Endodermal cell (in vitro differentiated cells): Measurements from ENCODE around the gene ZNF280A. TPM values are rescaled to one million over a fixed set of nuclear protein-coding genes. Genes with fewer than 3 reads are reported as not detected.

Experiments
- DNase-seq: peaks from one replicate; pipeline ENCODE4 v3.0.0-alpha.2; 2017
- H3K27ac ChIP-seq: 2 replicates; pipeline ENCODE4 v1.5.1; 2013; ENCODE audit warnings: mild to moderate bottlenecking, low read depth, low read length, moderate library complexity
- H3K27me3 ChIP-seq: 2 replicates; pipeline ENCODE4 v1.6.1; 2013; ENCODE audit warnings: mild to moderate bottlenecking, low read length, moderate library complexity; ENCODE audit not compliant: insufficient read depth, control insufficient read depth, poor library complexity, severe bottlenecking
- H3K36me3 ChIP-seq: 2 replicates; pipeline ENCODE4 v1.7.0; 2013; ENCODE audit warnings: mild to moderate bottlenecking, low read length, moderate library complexity; ENCODE audit not compliant: control insufficient read depth, insufficient read depth
- H3K4me1 ChIP-seq: one replicate; pipeline ENCODE4 v1.7.0; 2013; ENCODE audit warnings: low read length; ENCODE audit not compliant: control insufficient read depth, insufficient read depth
- H3K4me3 ChIP-seq: 2 replicates; pipeline ENCODE4 v1.5.1; 2013; ENCODE audit warnings: mild to moderate bottlenecking, low read length, moderate library complexity
- H3K9ac ChIP-seq: 2 replicates; pipeline ENCODE4 v1.6.1; 2013; ENCODE audit warnings: mild to moderate bottlenecking, low read length, moderate library complexity; ENCODE audit not compliant: poor library complexity, severe bottlenecking; ENCODE audit errors: extremely low read depth
- H3K9me3 ChIP-seq: 2 replicates; pipeline ENCODE4 v1.6.1; 2013; ENCODE audit warnings: mild to moderate bottlenecking, low read length, moderate library complexity; ENCODE audit not compliant: control insufficient read depth
- H3K27ac Mint-ChIP-seq: 2 replicates; pipeline ENCODE4 v1.8.0; 2020; ENCODE audit warnings: mixed read lengths
- H3K27me3 Mint-ChIP-seq: 2 replicates; pipeline ENCODE4 v1.8.0; 2021; ENCODE audit warnings: mild to moderate bottlenecking, mixed read lengths; ENCODE audit not compliant: insufficient read depth
- H3K36me3 Mint-ChIP-seq: 2 replicates; pipeline ENCODE4 v1.8.0; 2020; ENCODE audit warnings: low read depth, mixed read lengths
- H3K4me1 Mint-ChIP-seq: 2 replicates; pipeline ENCODE4 v1.8.0; 2020; ENCODE audit warnings: mixed read lengths
- H3K4me3 Mint-ChIP-seq: 2 replicates; pipeline ENCODE4 v1.8.0; 2020; ENCODE audit warnings: mild to moderate bottlenecking, moderate library complexity, mixed read lengths
- H3K9me3 Mint-ChIP-seq: 2 replicates; pipeline ENCODE4 v1.8.0; 2020; ENCODE audit warnings: mild to moderate bottlenecking, mixed read lengths
- CTCF ChIP-seq: fragments of 200-600 bp; sonication (generic); conservative IDR thresholded peaks from 2 replicates; pipeline ENCODE4 v1.5.0; 2021; ENCODE audit warnings: antibody characterized with exemption, mild to moderate bottlenecking
- WGBS, 2 experiments: methylation state at CpG; one replicate each; pipeline versions ENCODE4 v1.1.5 to v1.1.7; 2013; ENCODE audit warnings: missing lambda C conversion rate in 2 of 2, mixed read lengths in 1 of 2; ENCODE audit not compliant: insufficient coverage in 1 of 2, insufficient read length in 1 of 2; 5-methylcytosine and 5-hydroxymethylcytosine counted together
- total RNA-seq, 2 donors: library from RNA; stranded (reverse); fragmentation: NEBNext Ultra II Directional in 1 of 2; extraction: Animal tissue kit (Norgen Biotek cat#: 25700) in 1 of 2; gene quantifications; 2 replicates in 1 of 2; 3 replicates in 1 of 2; pipeline ENCODE4 v1.2.1, GENCODE V29; 2021

ZNF280A gene
- total RNA-seq, 2 donors from 2014 or later, result 0.55 to 2.1 TPM

- DNase-seq, result no peak
- H3K36me3 ChIP-seq, result no peaks in the 10 kb centered on the region
- Mint-ChIP-seq H3K4me3 (no peak overlapping the region), H3K36me3 (no peaks in the 10 kb centered on the region), H3K9me3 (peaks cover 3% of the 10 kb centered on the region), H3K27me3 (peaks cover 59% of the 10 kb centered on the region), H3K4me1 (no peaks in the 10 kb centered on the region), H3K27ac (no peak overlapping the region)
- no peak overlapping the region for H3K4me3 ChIP-seq
- H3K27me3 ChIP-seq, result no peaks in the 10 kb centered on the region
- TF ChIP-seq CTCF, result no peak
- H3K27ac ChIP-seq, result no peak overlapping the region
- H3K4me1 ChIP-seq, result no peaks in the 10 kb centered on the region
- no peaks in the 10 kb centered on the region for H3K9me3 ChIP-seq
- WGBS, 2 experiments, result 79 to 80% methylated on average over 2 to 4 of the region's 4 CpGs
- H3K9ac ChIP-seq, result no peak overlapping the region
Observed at GRCh38 chr22:22526125-22526912, 6.2 kb upstream of the ZNF280A start.

- Histone ChIP-seq H3K27me3 (no peaks in the 10 kb centered on the region), H3K27ac (no peak overlapping the region), H3K9me3 (no peaks in the 10 kb centered on the region), H3K4me1 (no peaks in the 10 kb centered on the region), H3K36me3 (no peaks in the 10 kb centered on the region), H3K9ac (no peak overlapping the region), H3K4me3 (no peak overlapping the region)
- no peak overlapping the region for H3K4me3 Mint-ChIP-seq
- H3K9me3 Mint-ChIP-seq, result peaks cover 3% of the 10 kb centered on the region
- no peak overlapping the region for H3K27ac Mint-ChIP-seq
- 85 to 94% methylated on average over 5 to 6 of the region's 6 CpGs for WGBS, 2 experiments
- H3K4me1 Mint-ChIP-seq, result peaks cover 14% of the 10 kb centered on the region
- no peak for DNase-seq
- H3K36me3 Mint-ChIP-seq, result no peaks in the 10 kb centered on the region
- H3K27me3 Mint-ChIP-seq, result peaks cover 56% of the 10 kb centered on the region
- TF ChIP-seq CTCF, result no peak
Observed at GRCh38 chr22:22523494-22523893, 3.4 kb upstream of the ZNF280A start.

DNA sequence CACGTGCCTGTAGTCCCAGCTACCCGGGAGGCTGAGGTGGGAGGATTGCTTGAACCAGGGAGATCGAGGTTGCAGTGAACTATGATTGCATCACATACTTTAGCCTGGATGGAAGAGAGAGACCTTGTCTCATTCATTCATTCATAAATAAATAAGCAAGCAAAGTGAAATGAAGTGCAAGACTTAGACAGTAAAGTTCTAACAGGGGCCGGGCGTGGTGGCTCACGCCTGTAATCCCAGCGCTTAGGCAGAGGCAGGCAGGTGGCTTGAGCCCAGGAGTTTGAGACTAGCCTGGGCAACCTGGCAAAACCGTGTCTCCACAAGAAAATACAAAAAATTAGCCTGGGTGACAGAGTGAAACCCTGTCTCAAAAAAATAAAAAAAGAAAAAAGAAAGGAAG is 1.6 kb upstream of the ZNF280A start:
- Histone ChIP-seq H3K9ac (no peak overlapping the region), H3K9me3 (no peaks in the 10 kb centered on the region), H3K4me1 (no peaks in the 10 kb centered on the region), H3K36me3 (no peaks in the 10 kb centered on the region), H3K4me3 (no peak overlapping the region), H3K27ac (no peak overlapping the region), H3K27me3 (peaks cover 2% of the 10 kb centered on the region)
- no peaks in the 10 kb centered on the region for H3K36me3 Mint-ChIP-seq
- H3K9me3 Mint-ChIP-seq, result peaks cover 3% of the 10 kb centered on the region
- H3K4me3 Mint-ChIP-seq, result no peak overlapping the region
- peaks cover 57% of the 10 kb centered on the region for H3K27me3 Mint-ChIP-seq
- TF ChIP-seq CTCF, result no peak
- H3K4me1 Mint-ChIP-seq, result peaks cover 14% of the 10 kb centered on the region
- no peak overlapping the region for H3K27ac Mint-ChIP-seq
- no peak for DNase-seq
- WGBS, 2 experiments, result 82 to 92% methylated on average over 7 to 8 of the region's 8 CpGs
